ENCODE results near the gene CHERP.

GRCh38 chr19:16585094-16585801, 43.0 kb upstream of the CHERP start:
- TF ChIP-seq CTCF (conservative IDR thresholded peaks at IDR 0.05) (no peak), EZH2 (IDR thresholded peaks at IDR 0.05; ENCODE audit: low read depth) (no peak)

Data from PC-9 (cell line).